SU-DHL-6 (cell line): ENCODE measurements around the gene CYP4F12.

Experiments used
- EZH2phosphoT487 ChIP-seq: fragments of 200-600 bp; sonication (generic), shearing (Covaris generic); conservative IDR thresholded peaks from 2 replicates; pipeline ENCODE4 v1.6.1; 2018; ENCODE audit warnings: mild to moderate bottlenecking, antibody characterized with exemption, low read length, moderate library complexity, mixed read lengths
- TF ChIP-seq, protein P1 (sequence below): fragments of 200-600 bp; sonication (generic); IDR thresholded peaks from one replicate; pipeline ENCODE4 v1.5.1; 2017; ENCODE audit warnings: antibody characterized with exemption, mild to moderate bottlenecking, low read length, moderate library complexity; ENCODE audit not compliant: insufficient read depth, poor library complexity, severe bottlenecking

DNA sequence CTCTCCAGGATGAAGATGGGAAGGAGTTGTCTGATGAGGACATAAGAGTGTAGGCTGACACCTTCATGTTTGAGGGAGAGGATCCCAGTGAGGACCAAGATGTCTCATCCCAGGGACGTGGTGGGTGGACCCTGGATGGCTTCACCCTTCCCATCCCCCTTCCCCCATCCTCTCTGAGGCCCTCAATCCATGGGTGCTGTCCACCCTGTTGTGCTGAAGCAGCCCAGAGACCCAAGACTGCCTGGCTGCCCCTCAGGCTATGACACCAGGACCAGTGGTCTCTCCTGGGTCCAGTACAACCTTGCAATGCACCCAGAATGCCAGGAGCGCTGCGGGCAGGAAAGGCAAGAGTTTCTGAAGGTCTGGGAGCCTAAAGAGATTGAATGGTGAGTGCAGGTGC is 3.4 kb upstream of the CYP4F12 start:
- TF ChIP-seq, protein P1, sequence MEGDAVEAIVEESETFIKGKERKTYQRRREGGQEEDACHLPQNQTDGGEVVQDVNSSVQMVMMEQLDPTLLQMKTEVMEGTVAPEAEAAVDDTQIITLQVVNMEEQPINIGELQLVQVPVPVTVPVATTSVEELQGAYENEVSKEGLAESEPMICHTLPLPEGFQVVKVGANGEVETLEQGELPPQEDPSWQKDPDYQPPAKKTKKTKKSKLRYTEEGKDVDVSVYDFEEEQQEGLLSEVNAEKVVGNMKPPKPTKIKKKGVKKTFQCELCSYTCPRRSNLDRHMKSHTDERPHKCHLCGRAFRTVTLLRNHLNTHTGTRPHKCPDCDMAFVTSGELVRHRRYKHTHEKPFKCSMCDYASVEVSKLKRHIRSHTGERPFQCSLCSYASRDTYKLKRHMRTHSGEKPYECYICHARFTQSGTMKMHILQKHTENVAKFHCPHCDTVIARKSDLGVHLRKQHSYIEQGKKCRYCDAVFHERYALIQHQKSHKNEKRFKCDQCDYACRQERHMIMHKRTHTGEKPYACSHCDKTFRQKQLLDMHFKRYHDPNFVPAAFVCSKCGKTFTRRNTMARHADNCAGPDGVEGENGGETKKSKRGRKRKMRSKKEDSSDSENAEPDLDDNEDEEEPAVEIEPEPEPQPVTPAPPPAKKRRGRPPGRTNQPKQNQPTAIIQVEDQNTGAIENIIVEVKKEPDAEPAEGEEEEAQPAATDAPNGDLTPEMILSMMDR: no peak
- no peak for TF ChIP-seq EZH2phosphoT487
